HTERT RPE-1 (cell line): Measurements from ENCODE around the gene FOSL1.

Source experiments
- in situ Hi-C: fragments of 300-500 bp; cut with MboI; formaldehyde crosslinking; loops from 4 replicates; pipeline ENCODE4 v1.14.3; 2020; ENCODE audit warnings: low sequenced_read_pairs

Gene FOSL1

GRCh38 chr11:65882120-65883057 is 17.8 kb downstream of the FOSL1 start:
- in situ Hi-C loops: no loop called here

- in situ Hi-C loops: no loop called here
Measured at GRCh38 chr11:65880844-65881421, 19.3 kb downstream of the FOSL1 start.

- in situ Hi-C loops: no loop called here
Measured at GRCh38 chr11:65880027-65880426, 20.2 kb downstream of the FOSL1 start.

GRCh38 chr11:65879617-65880016 is 20.6 kb downstream of the FOSL1 start, which contains the start of gene CTSW:
Gene CTSW (plus strand): TSS chr11:65879837. CDS start chr11:65879855, 18 bp downstream.
- in situ Hi-C loops: no loop called here

GRCh38 chr11:65873318-65874156 is 26.7 kb downstream of the FOSL1 start:
- in situ Hi-C loops: no loop called here

- in situ Hi-C loops: no loop called here
Measured at GRCh38 chr11:65872586-65873317, 27.4 kb downstream of the FOSL1 start, which contains the start of gene EFEMP2. Gene EFEMP2 (minus strand): TSS chr11:65872800. CDS start chr11:65872354, 446 bp downstream.

GRCh38 chr11:65871811-65872548 is 28.2 kb downstream of the FOSL1 start:
- in situ Hi-C loops: no loop called here

- in situ Hi-C loops: no loop called here
Measured at GRCh38 chr11:65870706-65871681, 29.2 kb downstream of the FOSL1 start.

GRCh38 chr11:65870307-65870658 is 29.9 kb downstream of the FOSL1 start:
- in situ Hi-C loops: no loop called here

GRCh38 chr11:65869643-65870306 is 30.4 kb downstream of the FOSL1 start:
- in situ Hi-C loops: no loop called here

GRCh38 chr11:65868907-65869306 is 31.3 kb downstream of the FOSL1 start:
- in situ Hi-C loops: no loop called here

- in situ Hi-C loops: no loop called here
Measured at GRCh38 chr11:65868076-65868667, 32.0 kb downstream of the FOSL1 start.

- in situ Hi-C loops: no loop called here
Measured at GRCh38 chr11:65867284-65868071, 32.7 kb downstream of the FOSL1 start.

- in situ Hi-C loops: no loop called here
Measured at GRCh38 chr11:65866509-65867283, 33.5 kb downstream of the FOSL1 start.

GRCh38 chr11:65865550-65866172 is 34.5 kb downstream of the FOSL1 start:
- in situ Hi-C loops: no loop called here
